Tibial nerve (tissue), 4 donors: Measurements from ENCODE around the gene HDAC5. TPM values are rescaled to one million over a fixed set of nuclear protein-coding genes. Genes with fewer than 3 reads are reported as not detected.

Experiments used
- DNase-seq, 2 donors: peaks; one replicate each; pipeline ENCODE4 v3.0.0-alpha.2; 2019; ENCODE audit warnings: low spot score in 2 of 2
- H3K27ac ChIP-seq, 4 donors: fragments of 200-600 bp; sonication (generic) in 3 of 4; one replicate each; pipeline ENCODE4 v1.5.1; 2017 to 2019; ENCODE audit warnings: mild to moderate bottlenecking in 1 of 4
- H3K27me3 ChIP-seq, 2 donors: fragments of 200-600 bp; sonication (generic) in 1 of 2; one replicate each; pipeline versions ENCODE4 v1.5.1 to v1.6.0; 2017 to 2019
- H3K36me3 ChIP-seq, 3 donors: fragments of 200-600 bp; sonication (generic); one replicate each; pipeline ENCODE4 v1.5.1; 2018 to 2019
- H3K4me1 ChIP-seq, 4 donors: fragments of 200-600 bp; sonication (generic) in 3 of 4; one replicate each; pipeline ENCODE4 v1.5.1; 2017 to 2019
- H3K4me3 ChIP-seq, 4 donors: fragments of 200-600 bp; sonication (generic) in 3 of 4; one replicate each; pipeline ENCODE4 v1.5.1; 2017 to 2019; ENCODE audit warnings: mild to moderate bottlenecking in 1 of 4, moderate library complexity in 1 of 4
- H3K9me3 ChIP-seq, 4 donors: fragments of 200-600 bp; sonication (generic) in 3 of 4; one replicate each; pipeline ENCODE4 v1.5.1; 2017 to 2019
- EP300 ChIP-seq, 2 donors: sonication (generic); formaldehyde crosslinking; IDR thresholded peaks; one replicate each; pipeline ENCODE4 v1.6.1; 2017; ENCODE audit warnings: antibody characterized with exemption in 2 of 2, mild to moderate bottlenecking in 1 of 2
- POLR2A ChIP-seq, 2 donors: fragments of 450-650 bp; IDR thresholded peaks; one replicate each; pipeline ENCODE4 v1.6.1; 2017; ENCODE audit warnings: antibody characterized with exemption in 2 of 2, mild to moderate bottlenecking in 2 of 2, moderate library complexity in 2 of 2
- WGBS, 2 donors: methylation state at CpG; one replicate each; pipeline ENCODE4 v1.1.5; 2018; 5-methylcytosine and 5-hydroxymethylcytosine counted together
- total RNA-seq, 4 donors: library from RNA; depleted of rRNA; stranded (reverse); fragments of >200 nt; gene quantifications; one replicate each; pipeline ENCODE4 v1.1.0, GENCODE V29; 2016
- TF ChIP-seq, protein P1 (sequence below), 5 experiments: fragments of 200-600 bp in 3 of 5; fragments of 450-650 bp in 2 of 5; sonication (generic) in 3 of 5; IDR thresholded peaks; one replicate each; pipeline ENCODE4 v1.5.1; 2016 to 2019; ENCODE audit warnings: antibody characterized with exemption in 5 of 5, mild to moderate bottlenecking in 3 of 5, moderate library complexity in 2 of 5

HDAC5 gene
- total RNA-seq, 4 donors from 2014 or later: 99.8 to 201 (median 125) TPM

DNA sequence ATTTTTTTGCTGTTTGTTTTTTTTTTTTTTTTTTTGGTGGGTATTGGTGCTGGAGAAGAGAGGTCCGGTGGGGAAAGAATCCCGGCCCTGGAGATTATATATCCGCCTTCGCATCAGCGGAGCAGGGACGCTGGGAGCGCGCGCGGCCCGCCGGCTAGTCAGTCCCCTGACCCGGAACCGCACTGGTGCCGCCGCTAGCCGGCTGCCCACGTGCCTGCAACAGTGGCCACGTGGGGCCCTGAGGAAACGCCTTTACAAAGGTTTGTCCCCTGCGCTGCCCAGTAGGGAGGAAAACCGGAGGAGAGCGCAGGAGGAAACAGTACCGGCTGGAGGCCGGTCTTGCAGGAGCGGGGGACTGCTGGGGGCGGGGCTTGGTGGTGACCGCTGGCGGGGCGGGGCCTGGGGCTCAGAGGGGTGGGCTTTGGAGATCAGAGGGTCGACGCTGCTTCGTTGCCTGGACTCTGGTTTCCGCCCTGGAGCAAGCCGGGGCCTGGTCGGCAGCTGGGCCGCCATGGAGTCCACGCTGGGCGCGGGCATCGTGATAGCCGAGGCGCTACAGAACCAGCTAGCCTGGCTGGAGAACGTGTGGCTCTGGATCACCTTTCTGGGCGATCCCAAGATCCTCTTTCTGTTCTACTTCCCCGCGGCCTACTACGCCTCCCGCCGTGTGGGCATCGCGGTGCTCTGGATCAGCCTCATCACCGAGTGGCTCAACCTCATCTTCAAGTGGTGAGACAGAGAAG lies 52.8 kb downstream of the HDAC5 start, which contains the start of gene G6PC3:
TSS of gene G6PC3 (plus strand) at position 281 of the 743 bp plus-strand sequence. CDS start at position 512, 231 bp downstream.
- TF ChIP-seq, protein P1, sequence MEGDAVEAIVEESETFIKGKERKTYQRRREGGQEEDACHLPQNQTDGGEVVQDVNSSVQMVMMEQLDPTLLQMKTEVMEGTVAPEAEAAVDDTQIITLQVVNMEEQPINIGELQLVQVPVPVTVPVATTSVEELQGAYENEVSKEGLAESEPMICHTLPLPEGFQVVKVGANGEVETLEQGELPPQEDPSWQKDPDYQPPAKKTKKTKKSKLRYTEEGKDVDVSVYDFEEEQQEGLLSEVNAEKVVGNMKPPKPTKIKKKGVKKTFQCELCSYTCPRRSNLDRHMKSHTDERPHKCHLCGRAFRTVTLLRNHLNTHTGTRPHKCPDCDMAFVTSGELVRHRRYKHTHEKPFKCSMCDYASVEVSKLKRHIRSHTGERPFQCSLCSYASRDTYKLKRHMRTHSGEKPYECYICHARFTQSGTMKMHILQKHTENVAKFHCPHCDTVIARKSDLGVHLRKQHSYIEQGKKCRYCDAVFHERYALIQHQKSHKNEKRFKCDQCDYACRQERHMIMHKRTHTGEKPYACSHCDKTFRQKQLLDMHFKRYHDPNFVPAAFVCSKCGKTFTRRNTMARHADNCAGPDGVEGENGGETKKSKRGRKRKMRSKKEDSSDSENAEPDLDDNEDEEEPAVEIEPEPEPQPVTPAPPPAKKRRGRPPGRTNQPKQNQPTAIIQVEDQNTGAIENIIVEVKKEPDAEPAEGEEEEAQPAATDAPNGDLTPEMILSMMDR (IDR thresholded peaks at IDR 0.05): peak in 2 of 5 experiments; percentile 26 to 62
- TF ChIP-seq EP300 (IDR thresholded peaks at IDR 0.05) (peak; percentile 93 to 97), POLR2A (IDR thresholded peaks at IDR 0.05) (peak; percentile 68 to 76)
- Histone ChIP-seq H3K27ac (peak within 1 kb of the TSS; percentile 24 to 93 (median 86)), H3K9me3 (no peaks in the 10 kb centered on the region), H3K36me3 (peaks cover 0 to 27% (median 0%) of the 10 kb centered on the region in 3 donors), H3K4me1 (peaks cover 0 to 63% (median 23%) of the 10 kb centered on the region in 4 donors), H3K27me3 (no peaks in the 10 kb centered on the region), H3K4me3 (peak within 1 kb of the TSS; percentile 63 to 85 (median 69))
- DNase-seq: peak; percentile 88 to 92
- WGBS, 2 donors: 0 to 1% methylated on average over 48 to 51 of the region's 53 CpGs

DNA sequence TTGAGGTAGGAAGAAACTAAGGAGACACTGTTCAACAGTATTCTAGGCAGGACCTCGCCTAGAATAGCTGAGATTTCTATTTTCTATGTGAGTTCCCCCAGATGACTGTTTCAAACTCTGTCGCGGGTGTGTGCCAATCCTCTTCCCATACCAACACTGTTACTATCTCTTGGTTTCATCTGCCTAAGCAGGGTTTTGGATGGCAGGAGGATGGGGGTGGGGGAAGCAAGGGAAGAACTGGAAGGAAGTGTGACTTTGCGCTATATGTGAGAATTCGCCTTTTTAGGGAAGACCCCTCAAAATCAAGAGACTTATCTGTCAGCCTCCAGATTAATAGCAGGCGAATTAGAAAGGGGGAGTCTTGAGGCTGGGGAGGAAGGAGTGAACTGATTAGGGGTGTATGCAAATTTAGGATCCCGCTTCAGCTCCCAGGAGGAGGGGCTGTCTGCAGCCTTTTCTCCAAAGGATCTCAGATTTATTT lies 53.4 kb downstream of the HDAC5 start:
- Histone ChIP-seq H3K27me3 (no peaks in the 10 kb centered on the region), H3K4me1 (peaks cover 0 to 69% (median 26%) of the 10 kb centered on the region in 4 donors), H3K36me3 (peaks cover 0 to 21% (median 0%) of the 10 kb centered on the region in 3 donors), H3K4me3 (peak overlapping the region; percentile 63 to 85 (median 69)), H3K9me3 (no peaks in the 10 kb centered on the region), H3K27ac (peak overlapping the region; percentile 24 to 93 (median 82))
- WGBS, 2 donors: 13 to 20% methylated on average over 7 of the region's 7 CpGs
- DNase-seq: no peak
- TF ChIP-seq, protein P1 (IDR thresholded peaks at IDR 0.05): no peak
- TF ChIP-seq POLR2A (IDR thresholded peaks at IDR 0.05) (no peak), EP300 (IDR thresholded peaks at IDR 0.05) (no peak)

DNA sequence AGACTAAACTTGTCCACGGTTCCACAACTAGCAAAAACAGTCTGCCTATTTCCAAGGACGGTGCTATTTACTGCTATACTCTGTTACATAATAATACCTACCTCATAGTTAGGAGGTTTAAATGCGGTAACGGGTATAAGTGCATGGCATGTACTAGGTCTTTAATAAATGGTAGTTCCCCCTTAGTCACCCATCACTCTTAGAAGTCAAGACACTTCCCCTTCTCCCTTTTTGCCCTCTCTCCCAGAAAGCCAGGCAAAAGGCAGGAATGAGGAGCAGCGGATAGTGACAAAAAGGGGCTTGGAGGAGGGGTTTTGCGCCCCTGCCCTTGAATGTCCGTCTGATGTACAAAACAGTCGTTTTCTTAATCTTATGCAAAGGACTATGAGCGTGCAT lies 55.9 kb downstream of the HDAC5 start:
- Histone ChIP-seq H3K27me3 (no peaks in the 10 kb centered on the region), H3K9me3 (no peaks in the 10 kb centered on the region), H3K36me3 (peaks cover 0 to 15% (median 0%) of the 10 kb centered on the region in 3 donors), H3K27ac (peak overlapping the region in 3 of 4 donors; percentile 89 to 96 (median 95)), H3K4me1 (peaks cover 0 to 57% (median 26%) of the 10 kb centered on the region in 4 donors), H3K4me3 (no peak overlapping the region)
- 90 to 91% methylated on average over 9 of the region's 9 CpGs for WGBS, 2 donors
- no peak for DNase-seq
- TF ChIP-seq, protein P1 (IDR thresholded peaks at IDR 0.05): no peak
- TF ChIP-seq EP300 (IDR thresholded peaks at IDR 0.05): no peak
- no peak for TF ChIP-seq POLR2A (IDR thresholded peaks at IDR 0.05)

DNA sequence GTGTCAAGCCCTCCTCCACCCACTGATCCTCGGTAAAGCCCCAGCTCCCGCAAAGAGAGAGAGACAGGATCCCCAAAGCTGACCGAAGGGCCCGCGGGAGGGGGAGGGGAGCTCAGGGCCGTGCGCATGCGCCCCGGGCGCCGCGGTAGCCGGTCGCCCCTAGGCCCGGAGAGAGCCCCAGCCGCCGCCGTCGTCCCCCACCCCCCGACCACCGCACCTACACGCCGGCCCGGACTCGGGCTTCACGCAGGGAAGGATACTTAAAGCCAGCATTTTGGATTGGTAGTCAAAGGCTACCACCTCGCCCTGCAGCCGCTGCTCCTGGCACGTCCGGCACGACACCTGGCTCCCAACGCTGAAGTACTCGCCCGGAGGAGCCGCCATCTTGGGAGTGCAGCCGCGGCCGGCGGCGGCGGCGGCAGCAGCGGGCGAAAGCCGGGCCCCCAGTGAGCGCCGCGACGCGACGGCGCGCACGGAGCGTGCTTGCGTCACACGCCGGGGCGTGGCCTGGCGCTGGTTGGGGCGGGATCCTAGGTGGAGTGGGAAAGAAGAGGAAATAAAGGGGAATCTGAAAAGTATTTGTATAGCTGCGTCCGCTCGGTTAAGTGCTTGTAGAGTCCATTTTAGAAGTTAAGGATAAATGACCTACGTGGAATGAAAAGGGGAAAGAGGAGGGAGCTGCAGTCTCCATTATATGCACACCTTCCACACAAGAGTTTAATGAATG lies 57.1 kb downstream of the HDAC5 start, which contains the start of gene LSM12:
TSS of gene LSM12 (minus strand) at position 468 of the 727 bp plus-strand sequence. CDS start at position 384, 84 bp downstream.
- H3K36me3 ChIP-seq: peaks cover 0 to 27% (median 0%) of the 10 kb centered on the region in 3 donors
- no peaks in the 10 kb centered on the region for H3K9me3 ChIP-seq
- H3K4me3 ChIP-seq: peak within 1 kb of the TSS; percentile 54 to 98 (median 87)
- H3K4me1 ChIP-seq: peaks cover 0 to 50% (median 18%) of the 10 kb centered on the region in 4 donors
- 0 to 1% methylated on average over 53 to 64 of the region's 65 CpGs for WGBS, 2 donors
- peak; percentile 65 to 76 for DNase-seq
- H3K27me3 ChIP-seq: no peaks in the 10 kb centered on the region
- H3K27ac ChIP-seq: peak within 1 kb of the TSS; percentile 89 to 96 (median 94)
- TF ChIP-seq EP300 (IDR thresholded peaks at IDR 0.05): peak in 1 of 2 donors; percentile 59
- TF ChIP-seq, protein P1 (IDR thresholded peaks at IDR 0.05): peak in 1 of 5 experiments; percentile 14
- peak; percentile 65 to 66 for TF ChIP-seq POLR2A (IDR thresholded peaks at IDR 0.05)
